GM12801 (cell line): ENCODE measurements around the gene ATP8A1.

Source experiments
- CTCF ChIP-seq: IDR thresholded peaks from one replicate; pipeline ENCODE4 v1.5.1; 2011; ENCODE audit warnings: control low read depth; ENCODE audit not compliant: insufficient read length; ENCODE audit errors: extremely low read depth

The ATP8A1 gene

GRCh38 chr4:42605264-42605663 lies 51.6 kb downstream of the ATP8A1 start:
- TF ChIP-seq CTCF = no peak

DNA sequence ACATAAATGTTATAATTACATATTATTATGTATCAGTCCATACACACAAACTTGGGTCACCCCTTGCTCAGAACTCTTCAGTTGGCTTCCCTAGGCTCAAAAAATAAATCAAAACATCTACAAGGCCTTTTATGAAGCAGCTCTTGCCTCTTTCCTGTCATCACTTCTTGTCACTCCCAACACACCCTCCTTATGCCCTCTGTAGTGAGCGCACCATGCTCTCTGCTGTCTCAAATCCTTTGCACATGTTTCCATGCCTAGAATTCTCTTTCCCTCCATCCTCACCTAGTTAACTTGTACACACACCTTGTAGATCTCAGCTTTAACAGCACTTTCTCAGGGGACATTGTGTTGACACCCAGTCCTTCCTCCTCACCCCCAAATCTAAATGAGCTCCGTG lies 53.0 kb downstream of the ATP8A1 start:
- no peak for TF ChIP-seq CTCF

DNA sequence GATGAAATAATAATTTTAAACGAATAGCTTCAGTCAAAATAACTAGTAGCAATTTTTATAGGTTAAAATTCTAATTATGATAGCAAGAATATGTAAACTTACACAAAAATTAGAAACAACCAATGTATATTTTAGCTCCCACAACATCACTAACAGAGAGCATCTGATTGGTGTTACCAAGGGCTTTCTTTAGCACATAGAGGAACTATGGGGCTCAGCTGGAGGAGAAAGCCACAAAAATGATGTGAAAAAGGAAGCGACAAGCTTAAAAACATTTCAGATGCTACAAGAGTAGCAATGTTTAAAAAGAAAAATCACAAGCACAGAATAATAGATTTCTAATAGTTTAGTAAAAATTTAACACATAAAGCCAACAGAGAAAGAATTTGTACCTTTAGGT lies 56.3 kb downstream of the ATP8A1 start:
- no peak for TF ChIP-seq CTCF

DNA sequence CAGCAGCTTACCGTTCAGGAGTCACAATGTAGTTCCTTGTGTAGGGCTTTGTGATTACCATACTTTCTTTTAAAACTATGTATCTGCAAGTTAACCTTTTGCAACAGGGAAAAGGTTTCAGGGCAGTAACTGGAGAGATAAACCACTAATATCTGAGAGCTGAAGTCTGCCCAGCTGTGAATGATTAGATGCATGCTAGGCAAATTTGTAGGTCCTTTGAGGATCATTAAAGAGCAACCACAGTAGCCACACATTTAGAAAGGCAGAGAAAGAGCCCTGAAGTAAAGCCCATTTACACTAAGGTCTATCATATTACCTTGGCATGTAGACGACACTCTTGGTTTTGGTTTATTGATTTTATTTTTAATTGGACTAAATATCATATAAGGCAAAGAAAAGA lies 60.0 kb downstream of the ATP8A1 start:
- no peak for TF ChIP-seq CTCF

DNA sequence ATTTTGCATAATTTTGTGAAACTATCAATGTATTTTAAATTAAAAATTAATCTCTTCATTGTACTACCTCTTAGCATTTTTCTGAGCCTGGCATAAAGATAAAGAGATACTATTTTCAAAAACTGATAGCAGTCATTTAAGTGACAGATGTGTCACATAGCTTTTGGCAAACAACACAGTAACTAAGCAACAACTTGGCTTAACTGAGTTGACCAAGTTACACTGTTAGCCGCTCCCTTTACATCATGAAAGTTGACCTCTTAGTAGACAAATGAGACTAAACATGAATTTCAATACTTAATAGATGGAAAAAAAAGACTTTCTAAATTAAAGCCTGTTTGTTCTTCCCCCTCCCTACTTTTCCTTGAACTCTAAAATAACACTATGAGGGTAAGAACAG lies 62.0 kb downstream of the ATP8A1 start:
- no peak for TF ChIP-seq CTCF

DNA sequence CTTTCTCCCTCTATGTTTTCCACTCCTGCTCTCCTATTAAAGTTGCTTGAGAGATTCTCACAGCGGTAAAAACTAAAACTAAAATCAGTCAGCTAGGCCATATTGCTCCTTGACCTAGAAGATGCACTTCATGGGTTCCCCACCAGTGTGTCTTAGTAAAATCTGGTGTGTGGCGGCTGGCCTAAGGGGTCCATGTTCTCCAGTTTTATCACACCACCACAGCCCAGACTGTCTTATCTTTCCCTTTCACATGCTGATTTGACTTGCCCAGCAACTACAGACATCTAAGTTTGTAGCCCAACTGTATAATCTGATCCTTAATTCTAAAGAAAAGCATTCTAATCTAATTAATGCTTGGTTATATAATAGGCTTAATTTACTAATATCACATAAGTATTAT lies 68.0 kb downstream of the ATP8A1 start:
- TF ChIP-seq CTCF = no peak

- TF ChIP-seq CTCF = no peak
Observed at GRCh38 chr4:42586775-42587174, 70.1 kb downstream of the ATP8A1 start.

DNA sequence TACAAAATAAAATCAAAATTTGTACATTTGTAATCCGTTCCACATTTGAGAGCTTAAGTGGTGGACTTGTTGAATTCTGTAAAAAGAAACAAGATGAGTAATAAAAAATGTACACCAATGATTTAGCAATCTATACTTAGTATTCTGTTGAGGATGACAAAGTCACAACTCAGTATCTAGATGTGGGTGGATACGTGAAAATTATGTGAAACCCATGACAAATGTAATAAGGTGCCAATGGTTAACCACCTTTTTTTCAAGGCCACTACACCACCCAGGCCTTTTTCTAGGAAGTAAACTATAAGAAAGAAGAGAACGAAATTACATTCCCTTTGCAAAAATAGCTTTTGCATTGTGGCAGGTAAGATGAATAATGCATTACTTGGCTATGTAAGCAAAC lies 77.0 kb downstream of the ATP8A1 start:
- TF ChIP-seq CTCF = no peak
